HL-60/S4 treated with retinoic acid at 250 ng/mL for 4 days and 3 days (cell line): ENCODE measurements around the gene OPN4.

ENCODE experiments used
- in situ Hi-C: fragments of 300-500 bp; cut with MboI; formaldehyde crosslinking; loops from 2 replicates; pipeline ENCODE4 v1.7.0; 2022; ENCODE audit warnings: low sequenced_read_pairs

Gene OPN4

DNA sequence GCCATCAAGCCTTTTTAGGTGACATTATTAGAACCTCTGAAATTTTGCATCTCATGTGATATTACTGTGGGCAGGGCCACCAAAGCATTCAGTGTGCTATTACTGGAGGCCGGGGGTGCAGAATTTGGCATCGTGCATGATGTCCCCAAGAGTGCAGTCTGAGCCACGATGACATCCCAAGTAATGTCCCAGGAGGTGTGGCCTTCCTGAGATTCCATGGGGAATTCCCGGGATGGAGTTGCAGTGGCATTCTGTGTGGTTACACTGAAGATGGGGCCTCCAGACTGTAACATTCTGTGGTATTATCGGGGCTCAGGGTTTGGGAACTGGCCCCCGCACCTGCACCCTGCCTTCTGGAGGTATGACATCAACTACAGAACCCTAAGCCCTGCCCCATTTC, 23.0 kb downstream of the OPN4 start:
- in situ Hi-C loops = no loop called here

DNA sequence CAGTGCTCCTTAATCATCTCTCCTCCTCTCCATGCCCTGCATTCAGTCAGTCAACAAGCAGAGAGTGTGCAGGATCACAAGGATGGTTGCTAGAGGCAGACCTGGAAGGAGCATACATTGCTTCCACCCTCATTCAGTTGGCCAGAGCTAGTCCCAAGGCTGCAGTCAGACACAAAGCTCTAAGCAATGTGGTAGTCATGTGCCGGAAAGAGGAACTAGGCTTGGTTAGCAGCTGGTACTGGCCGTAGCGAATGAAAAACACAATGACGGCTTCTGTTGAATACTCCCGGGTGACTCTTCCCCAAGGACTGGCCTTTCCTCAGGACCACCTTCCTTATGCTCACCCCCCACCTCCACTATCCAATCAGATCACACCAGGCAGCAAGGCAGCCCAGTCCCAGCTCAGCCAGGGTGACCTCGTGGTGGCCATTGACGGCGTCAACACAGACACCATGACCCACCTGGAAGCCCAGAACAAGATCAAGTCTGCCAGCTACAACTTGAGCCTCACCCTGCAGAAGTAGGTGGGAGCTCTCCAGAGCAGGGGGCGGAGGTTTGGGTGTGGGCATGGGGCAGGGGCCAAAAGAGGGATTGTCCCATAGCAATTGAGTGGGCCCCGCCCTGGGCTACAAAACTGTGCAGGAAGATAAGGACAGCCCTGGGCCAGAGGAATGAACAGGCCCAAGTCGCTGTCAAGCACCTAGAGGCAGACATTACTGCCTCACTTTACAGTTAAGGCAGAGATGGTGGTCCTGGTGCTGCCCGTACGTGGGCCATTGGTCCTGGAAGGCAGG, 24.8 kb downstream of the OPN4 start:
- in situ Hi-C loops = no loop called here

DNA sequence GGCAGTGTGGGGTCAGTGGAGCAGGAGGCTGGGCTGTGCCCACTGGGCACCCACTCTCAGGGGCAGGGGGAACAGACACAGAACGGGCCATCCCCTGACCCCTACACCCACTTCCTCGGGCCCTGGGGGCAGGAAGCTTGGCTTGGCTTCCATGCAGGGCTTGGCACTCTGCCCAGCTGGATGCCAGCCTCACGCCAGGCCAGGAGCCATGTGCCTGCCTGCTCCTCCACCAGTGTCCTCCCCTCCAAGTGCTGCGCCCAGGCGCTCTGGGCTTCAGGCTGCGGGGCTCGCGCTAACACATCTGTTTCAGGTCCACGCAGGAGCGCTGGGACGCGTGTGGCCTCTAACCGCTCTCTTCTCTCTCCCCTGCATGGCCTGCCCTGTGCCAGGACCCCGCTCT, 26.7 kb downstream of the OPN4 start:
- in situ Hi-C loops = no loop called here

DNA sequence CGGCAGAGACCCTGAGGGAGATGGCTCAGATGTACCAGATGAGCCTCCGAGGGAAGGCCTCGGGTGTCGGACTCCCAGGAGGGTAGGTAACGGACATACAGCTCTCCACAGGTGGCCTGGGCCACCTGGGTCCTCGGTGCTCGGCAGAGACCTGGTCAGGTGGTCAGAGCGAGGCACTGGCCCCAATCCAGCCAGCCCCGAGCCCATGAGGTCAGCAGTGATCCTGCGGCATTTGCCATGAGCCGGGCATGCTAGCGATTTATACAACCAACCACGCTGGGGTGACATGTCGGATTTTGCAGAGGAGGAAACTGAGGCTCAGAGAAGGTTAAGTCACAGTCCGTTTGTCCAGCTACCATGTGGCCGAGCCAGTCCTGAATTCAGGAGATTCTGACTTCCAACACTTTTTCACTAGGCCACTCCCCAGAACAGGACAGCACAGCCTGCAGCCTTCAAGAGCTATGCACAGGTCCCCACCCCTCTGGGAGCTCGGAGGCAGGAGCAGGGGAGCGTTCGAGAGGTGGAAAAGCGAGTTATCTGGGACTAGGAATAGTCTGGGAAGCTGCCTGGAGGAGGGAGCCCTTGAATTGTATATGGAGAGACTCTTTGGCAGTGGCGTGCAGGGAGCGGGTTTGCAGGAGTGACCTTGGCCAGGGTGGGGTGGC, 27.5 kb downstream of the OPN4 start:
- in situ Hi-C loops = no loop called here

DNA sequence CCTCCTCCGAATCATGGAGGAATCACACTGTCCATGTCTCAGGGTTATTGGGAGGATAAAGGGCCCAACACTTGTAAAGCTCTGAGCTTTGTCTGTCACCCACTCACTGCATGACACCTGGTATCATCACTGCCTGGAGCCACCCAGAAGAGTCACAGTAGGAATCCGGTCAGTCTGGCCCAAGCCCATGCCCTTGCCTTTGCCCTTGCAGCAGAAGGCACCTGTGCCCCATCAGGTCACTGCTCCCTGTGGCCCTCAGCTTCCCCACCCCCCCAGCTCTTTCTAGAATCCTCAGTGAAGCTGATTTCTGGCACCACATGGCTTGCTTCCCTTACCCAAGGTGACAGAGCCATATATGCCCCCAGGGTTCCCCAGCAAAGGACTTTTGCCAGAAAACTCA, 28.3 kb downstream of the OPN4 start:
- in situ Hi-C loops = no loop called here

DNA sequence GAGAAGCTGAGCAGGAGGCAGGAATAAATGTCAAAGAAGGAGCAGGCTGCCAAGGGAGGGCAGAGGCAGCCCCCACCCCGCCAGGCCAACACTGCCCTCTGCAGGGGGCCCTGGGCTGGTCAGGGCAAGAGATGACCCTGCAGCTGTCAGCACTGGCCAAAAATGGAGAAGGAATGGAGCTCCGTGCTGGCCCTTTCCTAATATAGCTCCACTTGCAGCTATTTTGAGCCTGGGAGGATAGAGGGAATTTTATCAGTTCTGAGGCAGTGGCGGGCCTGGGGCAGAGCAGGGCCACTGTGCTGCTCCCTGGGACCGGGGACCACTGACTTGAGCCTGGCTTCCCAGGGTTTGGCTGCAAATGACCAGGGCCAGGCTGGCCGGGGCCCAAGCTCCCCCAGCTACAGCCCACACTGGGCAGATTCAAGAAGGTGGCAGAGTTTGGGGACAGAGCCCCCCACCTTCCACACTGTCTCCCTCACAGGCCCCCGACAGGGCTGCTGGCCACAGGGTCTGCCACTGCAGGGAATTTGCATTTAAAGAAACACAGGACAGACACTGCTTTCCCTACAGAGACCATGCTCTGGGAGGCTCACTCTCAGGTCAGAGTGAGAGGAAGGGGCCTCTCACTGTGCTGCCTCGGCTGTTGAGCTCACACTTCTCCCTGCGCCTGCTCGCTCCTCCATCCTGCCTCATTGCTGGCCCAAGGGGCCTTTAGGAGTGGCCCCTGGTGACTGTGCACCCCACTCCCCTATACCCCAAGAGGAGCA, 30.2 kb downstream of the OPN4 start:
- in situ Hi-C loops = no loop called here

DNA sequence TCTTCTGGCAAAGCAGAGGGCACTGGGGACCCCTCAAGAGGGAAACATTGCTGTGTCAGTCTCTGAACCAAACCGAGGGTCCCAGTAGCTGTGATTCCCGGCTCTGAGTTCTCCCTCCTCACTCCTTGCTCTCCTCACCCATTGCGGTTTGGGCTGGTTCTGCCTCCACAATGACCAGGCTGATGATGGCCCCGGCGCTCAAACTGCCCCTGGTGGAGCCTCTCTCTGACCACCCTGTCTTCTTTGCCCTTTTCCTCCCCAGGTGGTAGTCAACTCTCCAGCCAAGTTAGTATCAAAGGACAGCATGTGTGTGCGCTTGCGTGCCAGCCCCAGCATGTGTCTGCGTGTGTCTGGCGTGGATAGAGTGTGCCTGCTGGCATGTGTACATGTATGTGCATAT, 31.1 kb downstream of the OPN4 start:
- in situ Hi-C loops = no loop called here

DNA sequence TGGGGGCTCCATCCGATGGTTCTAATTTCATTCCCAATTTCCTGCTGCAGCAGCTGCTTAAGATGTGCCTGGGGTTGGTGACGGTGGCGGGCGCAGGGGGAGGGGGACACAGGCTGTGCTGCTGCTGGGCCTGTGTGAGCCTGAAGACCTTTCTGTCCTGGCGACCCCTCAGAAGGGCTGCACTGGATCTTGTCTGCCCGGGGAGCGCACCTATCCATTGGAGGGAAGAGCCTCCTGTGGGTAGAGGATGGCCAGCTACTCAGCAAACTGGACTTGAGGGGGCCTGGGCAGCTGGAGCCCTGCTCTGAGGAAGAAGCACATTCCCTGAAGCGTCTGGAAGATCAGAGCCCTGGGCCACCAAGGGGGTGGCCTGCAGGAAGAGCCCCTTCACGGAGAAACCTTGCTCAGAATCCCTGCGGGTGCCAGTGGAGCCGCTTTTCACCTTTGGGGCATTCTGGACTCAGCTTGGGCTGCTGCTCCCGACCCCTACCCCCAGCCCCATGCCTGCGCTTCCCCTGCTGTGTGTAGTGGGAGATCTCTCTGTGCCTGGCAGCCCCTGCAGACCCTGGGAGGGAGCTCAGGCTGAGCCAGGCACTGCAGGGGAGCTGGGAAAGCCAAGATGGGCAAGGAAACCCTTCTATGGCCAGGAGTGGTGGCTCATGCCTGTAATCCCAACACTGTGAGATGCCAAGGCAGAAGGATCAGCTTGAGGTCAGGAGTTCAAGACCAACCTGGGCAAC, 31.7 kb downstream of the OPN4 start:
- in situ Hi-C loops = no loop called here

DNA sequence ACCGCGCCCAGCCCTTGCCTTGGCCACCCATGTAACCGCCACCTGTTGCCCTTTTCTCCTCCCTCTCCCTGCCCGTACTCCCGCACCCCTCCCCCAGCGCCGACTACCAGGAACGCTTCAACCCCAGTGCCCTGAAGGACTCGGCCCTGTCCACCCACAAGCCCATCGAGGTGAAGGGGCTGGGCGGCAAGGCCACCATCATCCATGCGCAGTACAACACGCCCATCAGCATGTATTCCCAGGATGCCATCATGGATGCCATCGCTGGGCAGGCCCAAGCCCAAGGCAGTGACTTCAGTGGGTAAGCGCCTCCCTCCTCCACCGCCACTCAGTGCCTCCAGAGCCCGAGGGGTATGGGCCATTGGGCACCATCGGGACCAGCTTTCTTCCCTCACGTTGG, 32.6 kb downstream of the OPN4 start:
- in situ Hi-C loops = no loop called here

DNA sequence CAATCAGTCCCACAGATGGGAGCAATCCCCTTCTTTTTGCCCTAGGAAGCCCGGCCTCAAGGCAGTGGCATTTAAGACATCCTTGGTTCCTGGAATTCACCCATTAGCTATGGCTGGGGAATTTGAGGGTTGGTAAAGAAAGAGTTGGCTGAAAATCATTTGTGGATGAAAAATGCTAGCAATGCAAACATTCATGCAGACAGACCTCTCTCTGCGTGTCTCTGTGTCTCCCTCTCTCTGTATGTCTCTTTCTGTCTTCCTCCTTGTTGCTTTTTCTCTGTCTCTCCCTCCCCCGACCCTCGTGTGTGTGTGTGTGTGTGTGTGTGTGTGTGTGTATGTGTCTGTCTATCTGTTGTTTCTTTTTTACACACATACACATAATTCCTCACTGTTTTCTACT, 33.4 kb downstream of the OPN4 start:
- in situ Hi-C loops = no loop called here

DNA sequence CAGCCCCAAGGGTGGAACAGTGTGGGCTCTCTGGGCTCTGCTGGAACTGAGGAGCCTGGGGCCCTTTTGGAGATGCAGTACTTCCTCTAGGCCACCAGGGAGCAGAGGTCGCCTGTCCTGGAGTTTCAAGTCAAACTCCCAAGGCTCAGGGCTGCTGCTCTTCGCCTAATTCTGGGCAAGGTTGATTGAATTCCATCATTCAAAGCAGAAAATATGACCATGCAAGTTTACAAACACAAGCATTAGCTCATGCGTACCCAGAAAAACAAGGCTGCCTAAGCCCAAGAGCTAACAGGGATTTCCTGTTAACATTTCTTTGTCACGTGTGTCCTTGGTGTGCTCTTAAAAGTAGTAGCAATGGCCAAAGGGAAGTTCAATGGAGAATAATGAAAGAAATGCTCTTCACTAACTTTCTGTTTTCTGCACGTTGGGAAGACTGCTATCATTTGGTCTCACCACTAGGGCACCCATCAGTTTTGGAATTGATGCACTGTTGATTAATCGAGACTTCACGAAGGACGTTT, 34.1 kb downstream of the OPN4 start:
- in situ Hi-C loops = no loop called here

DNA sequence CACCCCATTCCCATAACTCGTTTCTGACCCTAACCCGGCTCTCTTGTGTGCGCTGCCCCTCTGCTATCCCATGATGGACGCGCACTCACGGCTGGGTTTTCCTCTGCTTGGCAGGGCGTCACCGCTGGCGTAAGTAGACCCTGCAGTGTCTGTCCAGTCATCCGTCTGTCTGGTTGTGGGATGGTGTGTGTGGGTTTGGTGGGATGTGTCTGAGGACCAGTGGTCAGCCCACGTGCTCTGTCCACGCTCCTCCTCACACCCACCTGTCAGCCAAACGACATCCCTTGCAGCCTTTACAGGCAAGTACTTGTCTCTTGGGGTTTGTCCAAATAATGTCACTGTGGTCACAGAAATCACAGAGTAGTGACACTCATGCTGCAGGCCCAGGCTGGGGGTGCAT, 34.8 kb downstream of the OPN4 start:
- in situ Hi-C loops = no loop called here

DNA sequence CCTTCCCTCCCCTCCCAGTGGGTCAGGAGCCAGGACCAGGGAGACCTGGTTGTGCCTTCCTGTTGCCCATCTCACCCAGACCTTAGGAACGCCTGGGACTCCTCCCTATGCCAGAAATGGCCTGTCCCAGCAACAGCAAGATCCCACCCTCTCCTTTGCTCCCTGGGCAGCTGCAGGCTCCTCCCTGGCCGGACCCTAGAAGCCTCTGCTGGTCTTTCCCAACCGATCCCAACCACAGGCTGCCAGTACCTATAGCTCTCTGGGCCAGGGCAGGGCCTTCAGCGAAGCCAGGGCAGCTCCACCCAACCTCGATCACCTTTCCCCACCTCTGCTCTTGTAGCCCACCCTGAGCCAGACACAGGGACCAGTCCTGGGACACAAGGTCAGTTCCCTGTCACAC, 35.9 kb downstream of the OPN4 start:
- in situ Hi-C loops = no loop called here

DNA sequence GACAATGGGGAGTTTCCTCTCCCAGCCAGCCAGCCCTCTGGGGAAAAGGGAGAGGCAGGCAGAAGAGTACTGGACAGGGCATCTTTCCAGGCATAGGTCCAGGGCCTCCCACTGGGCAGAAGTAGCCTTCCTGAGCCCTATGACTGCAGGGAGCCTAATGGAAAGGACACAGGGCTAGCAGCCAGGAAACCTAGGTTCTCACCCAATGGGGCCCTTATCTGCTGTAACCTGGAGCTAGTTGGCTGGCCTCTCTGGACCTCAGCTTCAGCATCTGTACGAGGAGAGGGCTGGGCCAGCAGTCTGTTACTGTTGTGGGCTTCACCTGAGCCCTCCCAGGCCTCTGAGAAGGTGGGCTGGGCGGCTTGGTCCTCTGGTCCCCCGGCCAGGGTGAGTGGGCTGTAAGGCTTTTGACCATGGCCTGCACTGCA, 36.3 kb downstream of the OPN4 start:
- in situ Hi-C loops = no loop called here

DNA sequence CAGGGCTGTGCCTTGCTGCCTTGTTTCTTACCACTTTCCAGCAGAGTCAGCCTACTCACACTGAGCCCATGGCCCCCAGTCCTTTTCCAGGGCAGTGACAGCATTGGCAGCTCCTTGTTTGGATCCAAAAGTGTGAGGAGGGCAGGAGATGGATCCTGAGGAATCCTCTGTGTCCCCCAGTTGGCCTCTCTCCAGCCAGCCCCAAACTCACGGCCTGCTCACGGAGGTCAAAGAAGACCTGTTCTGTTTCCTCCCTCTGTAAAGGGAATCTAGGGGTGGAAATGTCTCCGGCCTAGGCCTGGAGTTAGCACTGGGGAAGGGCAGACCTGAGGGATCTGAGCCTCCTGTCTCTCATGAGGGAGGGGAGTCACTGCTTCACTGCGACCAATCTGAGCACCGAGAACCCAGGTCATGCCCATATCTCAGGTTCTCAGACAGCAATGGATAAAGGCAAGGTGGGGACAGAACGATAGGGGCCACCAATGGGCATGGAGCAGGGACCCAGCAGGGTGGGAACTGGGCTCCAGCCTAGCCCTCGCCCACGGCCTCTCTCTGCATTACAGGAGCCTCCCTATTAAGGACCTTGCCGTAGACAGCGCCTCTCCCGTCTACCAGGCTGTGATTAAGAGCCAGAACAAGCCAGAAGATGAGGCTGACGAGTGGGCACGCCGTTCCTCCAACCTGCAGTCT, 37.1 kb downstream of the OPN4 start:
- in situ Hi-C loops = no loop called here

DNA sequence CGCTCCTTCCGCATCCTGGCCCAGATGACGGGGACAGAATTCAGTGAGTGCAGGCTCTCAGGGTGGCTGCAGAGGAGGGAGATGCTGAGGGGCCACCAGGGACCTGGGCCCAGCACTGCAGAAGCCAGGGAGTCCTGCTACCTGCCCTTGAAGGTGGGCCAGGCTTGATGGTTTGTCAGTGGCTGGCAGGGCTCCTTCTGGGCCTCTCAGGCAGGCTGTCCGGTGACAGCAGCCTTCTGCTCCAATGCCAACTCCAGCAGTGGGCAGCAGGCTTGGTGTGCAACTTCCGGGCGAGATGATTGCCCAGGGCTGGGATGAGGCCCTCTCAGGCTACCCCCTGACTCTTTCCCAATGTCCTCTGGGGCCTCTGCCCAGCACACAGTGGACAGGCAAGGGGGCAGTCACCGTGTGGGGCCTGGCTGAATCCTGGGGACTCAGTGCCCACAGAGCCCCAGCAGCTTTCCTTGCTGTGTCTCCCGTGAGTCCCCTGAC, 37.7 kb downstream of the OPN4 start:
- in situ Hi-C loops = no loop called here

DNA sequence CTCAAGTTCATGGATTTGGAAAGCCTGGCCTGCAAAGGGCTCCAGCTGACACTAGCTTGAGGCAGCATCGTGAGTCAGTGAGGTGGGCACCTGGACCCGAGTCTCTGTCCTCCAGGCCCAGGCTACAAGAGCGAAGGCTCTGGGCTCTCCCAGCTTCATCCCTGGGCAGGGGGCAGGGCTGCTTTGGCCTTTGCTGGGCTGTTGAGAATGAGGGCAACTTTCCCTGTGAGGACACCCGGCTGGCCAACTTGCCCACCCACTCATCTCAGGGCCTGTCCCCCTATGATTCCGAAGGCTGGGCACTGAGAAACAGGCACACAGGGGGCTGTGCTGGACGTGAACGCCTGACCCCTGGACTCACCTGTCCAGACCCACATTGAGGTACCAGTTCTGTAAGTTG, 38.3 kb downstream of the OPN4 start:
- in situ Hi-C loops = no loop called here

DNA sequence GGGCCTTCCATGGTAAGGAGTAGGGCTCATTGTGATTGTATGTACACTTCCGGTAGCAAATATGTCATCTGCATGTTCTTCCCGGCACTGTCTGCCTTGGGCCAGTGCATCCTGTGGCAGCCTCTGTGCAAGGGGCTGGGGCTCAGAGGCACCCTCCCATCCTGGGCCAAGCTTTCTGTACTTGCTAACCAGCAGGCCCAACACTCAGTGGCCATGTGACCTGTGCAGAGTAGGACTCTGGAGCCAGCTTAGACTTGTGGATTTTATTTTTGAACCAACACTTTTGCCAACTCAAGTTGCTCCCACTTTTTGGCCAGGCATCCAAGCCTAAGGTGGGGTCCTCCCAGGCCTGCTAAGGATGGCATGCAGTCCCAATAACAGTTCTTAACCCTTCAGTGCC, 38.9 kb downstream of the OPN4 start:
- in situ Hi-C loops = no loop called here

DNA sequence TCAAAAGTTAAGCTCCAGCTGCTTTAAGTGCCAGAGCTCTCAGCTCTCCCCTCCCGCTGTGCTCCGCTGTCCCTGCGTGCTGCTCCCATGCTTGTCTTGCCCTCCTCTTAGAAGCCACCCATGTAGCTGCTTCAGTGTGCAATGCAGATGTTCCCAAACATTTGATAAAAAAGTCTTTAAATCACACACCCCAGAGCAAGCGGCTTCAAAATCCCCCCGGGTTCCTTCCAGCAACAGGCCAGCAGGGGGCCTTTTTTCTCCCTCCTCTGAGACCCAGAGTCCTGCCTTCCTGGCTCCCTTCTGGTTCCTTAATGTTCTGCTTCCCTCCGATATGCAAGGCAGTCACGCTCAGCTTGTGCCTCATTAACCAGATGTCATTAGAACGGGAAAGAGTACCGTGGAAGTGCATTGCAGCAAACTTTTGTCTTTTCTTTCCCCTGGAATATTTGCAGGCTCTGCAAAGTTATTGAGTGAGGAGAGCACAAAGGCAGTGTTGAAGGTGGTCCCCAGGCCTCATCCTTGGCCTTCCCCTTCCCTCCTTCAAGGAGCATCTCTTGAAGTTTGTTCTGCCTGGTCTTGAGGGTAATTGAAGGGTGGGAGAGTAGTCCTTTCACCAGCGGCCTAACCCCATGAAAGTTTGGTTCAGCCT, 39.5 kb downstream of the OPN4 start:
- in situ Hi-C loops = no loop called here
